Measurements from ENCODE around the gene NMNAT2.

DNA sequence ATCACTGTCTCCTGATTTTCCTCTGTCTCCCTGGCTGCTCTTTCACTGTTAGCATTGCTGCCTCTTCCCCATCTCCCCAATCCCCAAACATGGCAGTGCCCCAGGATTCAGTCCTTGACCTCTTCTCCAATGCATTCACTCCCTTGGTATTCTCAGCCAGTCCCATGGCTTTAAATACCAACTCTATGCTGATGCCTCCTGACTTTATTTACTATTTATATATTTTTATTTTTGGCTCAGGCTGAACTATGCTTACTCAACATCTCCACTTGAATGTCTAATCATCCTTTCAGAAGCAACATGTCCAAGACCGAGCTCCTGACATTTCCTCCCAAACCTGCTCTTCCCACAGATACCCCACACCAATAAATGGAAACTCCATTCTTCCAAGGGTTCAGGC is 26.3 kb downstream of the NMNAT2 start:
- TF ChIP-seq, protein P1, sequence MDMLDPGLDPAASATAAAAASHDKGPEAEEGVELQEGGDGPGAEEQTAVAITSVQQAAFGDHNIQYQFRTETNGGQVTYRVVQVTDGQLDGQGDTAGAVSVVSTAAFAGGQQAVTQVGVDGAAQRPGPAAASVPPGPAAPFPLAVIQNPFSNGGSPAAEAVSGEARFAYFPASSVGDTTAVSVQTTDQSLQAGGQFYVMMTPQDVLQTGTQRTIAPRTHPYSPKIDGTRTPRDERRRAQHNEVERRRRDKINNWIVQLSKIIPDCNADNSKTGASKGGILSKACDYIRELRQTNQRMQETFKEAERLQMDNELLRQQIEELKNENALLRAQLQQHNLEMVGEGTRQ (IDR thresholded peaks at IDR 0.05; ENCODE audit: low read length), result no peak
- TF ChIP-seq POLR2A (IDR thresholded peaks at IDR 0.05; ENCODE audit: control extremely low read depth in 1 of 2, low read depth in 2 of 2, low read length in 2 of 2) (no peak), TAF1 (IDR thresholded peaks at IDR 0.05; ENCODE audit: low read depth, low read length) (no peak), E2F6 (IDR thresholded peaks at IDR 0.05) (no peak), JUND (IDR thresholded peaks at IDR 0.05; ENCODE audit: low read length) (no peak), GTF2F1 (IDR thresholded peaks at IDR 0.05; ENCODE audit: borderline replicate concordance, low read depth, low read length) (no peak)
- TF ChIP-seq, protein P2, sequence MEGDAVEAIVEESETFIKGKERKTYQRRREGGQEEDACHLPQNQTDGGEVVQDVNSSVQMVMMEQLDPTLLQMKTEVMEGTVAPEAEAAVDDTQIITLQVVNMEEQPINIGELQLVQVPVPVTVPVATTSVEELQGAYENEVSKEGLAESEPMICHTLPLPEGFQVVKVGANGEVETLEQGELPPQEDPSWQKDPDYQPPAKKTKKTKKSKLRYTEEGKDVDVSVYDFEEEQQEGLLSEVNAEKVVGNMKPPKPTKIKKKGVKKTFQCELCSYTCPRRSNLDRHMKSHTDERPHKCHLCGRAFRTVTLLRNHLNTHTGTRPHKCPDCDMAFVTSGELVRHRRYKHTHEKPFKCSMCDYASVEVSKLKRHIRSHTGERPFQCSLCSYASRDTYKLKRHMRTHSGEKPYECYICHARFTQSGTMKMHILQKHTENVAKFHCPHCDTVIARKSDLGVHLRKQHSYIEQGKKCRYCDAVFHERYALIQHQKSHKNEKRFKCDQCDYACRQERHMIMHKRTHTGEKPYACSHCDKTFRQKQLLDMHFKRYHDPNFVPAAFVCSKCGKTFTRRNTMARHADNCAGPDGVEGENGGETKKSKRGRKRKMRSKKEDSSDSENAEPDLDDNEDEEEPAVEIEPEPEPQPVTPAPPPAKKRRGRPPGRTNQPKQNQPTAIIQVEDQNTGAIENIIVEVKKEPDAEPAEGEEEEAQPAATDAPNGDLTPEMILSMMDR (IDR thresholded peaks at IDR 0.05; ENCODE audit: control extremely low read depth in 1 of 3, insufficient read depth in 1 of 3, low read depth in 1 of 3, low read length in 3 of 3), result no peak
